Activated naive CD4-positive, alpha-beta T cell treated with anti-CD3 and anti-CD28 coated beads, Interleukin-2, amount 10 ng/mL, durations not matched to agents 7 days and 5 days (primary cell): Measurements from ENCODE around the gene TNIK.

Source experiments
- CTCF ChIA-PET: fragments of 350-600 bp; sonication (Branson Sonifier 250); formaldehyde crosslinking; loops from one replicate; lab custom pipeline; 2021; ENCODE audit warnings: antibody characterized with exemption; lab: Charles Lee
- DNase-seq: peaks from one replicate; pipeline ENCODE4 v3.0.0-alpha.2; 2020
- H3K27ac Mint-ChIP-seq: one replicate; pipeline ENCODE4 v1.8.0; 2021; ENCODE audit warnings: mild to moderate bottlenecking, moderate library complexity, mixed read lengths
- H3K27me3 Mint-ChIP-seq: one replicate; pipeline ENCODE4 v1.8.0; 2021; ENCODE audit warnings: mild to moderate bottlenecking, mixed read lengths
- H3K36me3 Mint-ChIP-seq: one replicate; pipeline ENCODE4 v1.8.0; 2021; ENCODE audit warnings: mixed read lengths
- H3K4me1 Mint-ChIP-seq: one replicate; pipeline ENCODE4 v1.8.0; 2021; ENCODE audit warnings: mixed read lengths
- H3K4me3 Mint-ChIP-seq: one replicate; pipeline ENCODE4 v1.8.0; 2021; ENCODE audit warnings: mild to moderate bottlenecking, moderate library complexity, mixed read lengths
- H3K9me3 Mint-ChIP-seq: one replicate; pipeline ENCODE4 v1.8.0; 2021; ENCODE audit warnings: mixed read lengths

Gene TNIK

DNA sequence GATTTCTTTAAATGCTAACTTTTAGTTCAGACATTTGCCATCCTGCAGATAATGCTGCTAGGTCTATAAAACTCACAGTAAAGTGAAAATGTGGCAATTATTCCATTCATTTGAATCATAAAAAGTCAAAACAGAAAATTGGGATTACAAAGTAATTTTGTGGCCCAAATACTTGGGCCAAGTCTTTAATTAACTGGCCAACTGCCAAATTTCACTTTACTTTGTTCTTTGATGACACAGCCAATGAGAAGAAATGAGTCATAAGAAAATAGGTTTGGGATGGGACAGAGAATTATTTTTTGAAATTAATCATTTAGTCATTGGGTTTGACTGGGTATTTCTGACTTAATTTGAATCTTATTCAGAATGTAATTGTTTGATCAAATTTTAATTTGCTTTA lies 343.8 kb downstream of the TNIK start:
- no peaks in the 10 kb centered on the region for H3K4me1 Mint-ChIP-seq
- no peak overlapping the region for H3K4me3 Mint-ChIP-seq
- DNase-seq = no peak
- no peak overlapping the region for H3K27ac Mint-ChIP-seq
- peaks cover 58% of the 10 kb centered on the region for H3K36me3 Mint-ChIP-seq
- no peaks in the 10 kb centered on the region for H3K27me3 Mint-ChIP-seq
- H3K9me3 Mint-ChIP-seq = peaks cover 8% of the 10 kb centered on the region
- CTCF ChIA-PET = no interaction called here

DNA sequence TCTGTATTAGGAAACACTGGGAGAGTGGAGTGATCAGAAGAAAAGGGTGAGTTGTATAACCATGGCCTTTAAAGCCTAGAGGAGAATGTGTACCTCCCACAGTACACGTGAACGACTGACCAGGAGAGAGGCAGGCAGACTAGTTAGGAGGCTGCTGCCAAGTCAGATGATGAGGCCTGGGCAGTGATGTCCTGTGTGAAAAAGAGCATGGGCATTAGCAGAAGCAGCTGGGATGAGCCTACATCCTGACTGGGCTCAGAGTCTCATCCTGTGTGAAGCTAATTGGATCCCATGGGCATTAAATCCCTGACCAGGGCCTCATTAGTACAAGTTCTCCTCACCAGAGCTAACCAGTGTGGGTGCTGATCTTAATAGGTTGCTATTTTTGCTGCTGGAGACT lies 344.5 kb downstream of the TNIK start:
- no peak for DNase-seq
- no peak overlapping the region for H3K4me3 Mint-ChIP-seq
- H3K36me3 Mint-ChIP-seq = peaks cover 53% of the 10 kb centered on the region
- CTCF ChIA-PET = no interaction called here
- no peak overlapping the region for H3K27ac Mint-ChIP-seq
- peaks cover 6% of the 10 kb centered on the region for H3K9me3 Mint-ChIP-seq
- no peaks in the 10 kb centered on the region for H3K4me1 Mint-ChIP-seq
- no peaks in the 10 kb centered on the region for H3K27me3 Mint-ChIP-seq

DNA sequence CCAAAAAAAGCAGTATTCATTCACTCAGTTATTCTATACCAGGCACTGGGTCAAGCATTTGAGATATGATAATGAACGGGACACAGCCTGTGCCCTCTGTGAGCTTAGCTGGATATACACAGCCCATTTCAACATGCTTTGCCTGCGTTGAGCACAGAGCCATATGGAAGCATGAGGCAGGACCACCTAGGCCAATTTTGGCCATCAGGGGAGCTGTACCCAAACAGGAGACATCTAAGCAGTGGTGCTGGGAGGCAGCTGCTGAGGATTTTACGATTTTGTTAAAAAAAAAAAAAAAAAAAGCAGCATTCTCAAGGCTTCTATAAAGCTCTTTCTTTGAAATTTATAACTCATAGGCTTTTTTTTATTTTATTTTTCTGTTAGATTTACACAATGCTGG lies 346.5 kb downstream of the TNIK start:
- H3K36me3 Mint-ChIP-seq = peaks cover 48% of the 10 kb centered on the region
- H3K27ac Mint-ChIP-seq = no peak overlapping the region
- H3K27me3 Mint-ChIP-seq = no peaks in the 10 kb centered on the region
- CTCF ChIA-PET = no interaction called here
- no peak overlapping the region for H3K4me3 Mint-ChIP-seq
- H3K9me3 Mint-ChIP-seq = no peaks in the 10 kb centered on the region
- DNase-seq = no peak
- no peaks in the 10 kb centered on the region for H3K4me1 Mint-ChIP-seq

DNA sequence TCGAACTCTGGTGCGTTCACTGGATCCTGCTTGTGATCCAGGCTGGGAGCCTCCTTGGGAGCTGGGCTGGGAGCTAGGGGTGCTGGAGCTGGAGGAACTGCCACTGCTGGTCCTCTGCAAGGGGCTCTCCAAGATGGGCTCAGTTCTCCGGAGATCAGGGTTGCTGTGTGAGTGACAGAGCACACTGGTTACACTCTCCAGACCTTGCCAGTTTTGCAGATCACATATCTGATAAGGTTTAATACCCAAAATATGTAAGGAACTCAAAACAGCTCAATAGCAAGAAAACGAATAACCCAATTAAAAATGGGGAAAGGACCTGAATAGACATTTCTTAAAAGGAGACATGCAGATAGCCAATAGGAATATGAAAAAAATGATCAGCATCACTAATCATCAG lies 349.5 kb downstream of the TNIK start:
- Mint-ChIP-seq H3K4me3 (no peak overlapping the region), H3K9me3 (no peaks in the 10 kb centered on the region), H3K27ac (no peak overlapping the region), H3K4me1 (no peaks in the 10 kb centered on the region), H3K27me3 (no peaks in the 10 kb centered on the region), H3K36me3 (peaks cover 52% of the 10 kb centered on the region)
- CTCF ChIA-PET = interaction anchor here (0.6 kb wide), 1 partner anchor 9 kb away, joined by 5 read pairs; no protein-coding TSS in a partner anchor
- DNase-seq = no peak

DNA sequence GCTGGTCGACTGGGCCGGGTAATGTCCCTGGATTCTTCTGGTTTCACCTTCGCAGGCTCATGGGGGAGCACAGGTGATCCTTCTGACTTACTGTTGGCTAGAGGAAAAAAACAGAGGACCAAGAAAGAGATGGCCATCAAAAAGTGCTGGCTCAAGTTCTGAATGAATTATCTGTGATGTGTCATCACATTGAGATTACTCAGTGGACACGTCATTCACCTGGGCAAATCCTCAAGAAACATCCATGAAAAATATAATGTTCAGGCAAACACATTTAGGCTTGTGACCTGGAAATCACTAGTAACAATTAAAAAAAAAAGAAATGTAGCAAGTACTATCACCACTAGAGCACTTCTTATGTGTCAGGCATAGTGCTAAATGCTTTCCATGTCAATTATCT lies 352.1 kb downstream of the TNIK start:
- CTCF ChIA-PET = no interaction called here
- Mint-ChIP-seq H3K4me1 (no peaks in the 10 kb centered on the region), H3K9me3 (no peaks in the 10 kb centered on the region), H3K36me3 (peaks cover 49% of the 10 kb centered on the region), H3K27ac (peak overlapping the region; percentile 55), H3K27me3 (no peaks in the 10 kb centered on the region), H3K4me3 (no peak overlapping the region)
- no peak for DNase-seq

DNA sequence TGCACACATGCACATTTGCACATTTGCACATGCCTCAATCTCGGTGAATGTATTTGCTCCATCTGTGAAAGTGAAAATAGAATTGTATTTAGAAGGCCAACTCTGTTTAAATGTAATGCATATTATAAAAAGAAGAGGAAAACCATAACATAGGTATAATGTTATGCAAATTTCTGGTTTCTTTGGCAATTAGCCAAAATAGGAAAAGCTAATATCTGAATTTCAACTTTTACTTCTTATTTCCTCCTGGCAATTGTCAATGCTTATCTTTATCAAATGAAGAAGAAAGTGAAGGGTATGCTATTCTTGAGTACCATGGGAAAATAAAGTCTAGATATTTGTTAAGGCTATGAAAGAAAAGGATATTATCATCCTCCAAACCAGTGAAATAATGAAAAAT lies 357.0 kb downstream of the TNIK start:
- Mint-ChIP-seq H3K9me3 (no peaks in the 10 kb centered on the region), H3K36me3 (peaks cover 54% of the 10 kb centered on the region), H3K4me3 (no peak overlapping the region), H3K27ac (no peak overlapping the region), H3K27me3 (no peaks in the 10 kb centered on the region), H3K4me1 (peaks cover 2% of the 10 kb centered on the region)
- no peak for DNase-seq
- CTCF ChIA-PET = no interaction called here

DNA sequence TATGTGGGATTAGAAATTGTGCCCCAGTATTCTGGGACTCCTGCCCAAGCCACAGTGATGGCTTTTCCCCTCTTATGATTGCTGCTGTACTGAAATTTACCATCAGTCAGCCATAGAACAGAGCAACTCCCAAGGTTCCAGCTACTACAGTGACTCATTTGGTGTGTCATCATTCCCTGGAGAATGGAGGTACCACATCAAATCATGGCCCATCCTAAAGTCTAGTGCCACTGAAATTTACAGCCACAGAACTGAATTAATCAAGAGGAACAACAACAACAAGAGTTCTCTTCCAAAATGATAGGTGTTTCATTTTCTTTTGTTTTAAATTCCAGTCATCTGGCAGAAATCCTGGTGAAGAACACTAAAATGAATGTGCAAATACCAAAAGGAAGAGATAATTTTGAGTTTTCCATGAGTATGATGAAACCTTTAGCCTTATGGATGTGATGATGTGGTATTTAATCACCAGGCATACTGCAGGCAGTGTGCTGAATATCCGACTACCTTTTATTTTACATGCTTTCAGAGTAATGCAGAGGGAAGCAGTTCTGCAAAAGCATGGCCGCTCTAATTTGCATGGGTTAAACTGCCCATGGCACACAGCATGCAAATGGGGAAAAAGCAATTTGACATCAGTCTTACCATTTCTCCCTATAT lies 358.1 kb downstream of the TNIK start:
- CTCF ChIA-PET = interaction anchor here (0.6 kb wide), 1 partner anchor 9 kb away, joined by 5 read pairs; no protein-coding TSS in a partner anchor
- H3K4me3 Mint-ChIP-seq = no peak overlapping the region
- H3K27ac Mint-ChIP-seq = no peak overlapping the region
- peaks cover 50% of the 10 kb centered on the region for H3K36me3 Mint-ChIP-seq
- H3K9me3 Mint-ChIP-seq = no peaks in the 10 kb centered on the region
- peaks cover 2% of the 10 kb centered on the region for H3K4me1 Mint-ChIP-seq
- no peaks in the 10 kb centered on the region for H3K27me3 Mint-ChIP-seq
- DNase-seq = no peak

DNA sequence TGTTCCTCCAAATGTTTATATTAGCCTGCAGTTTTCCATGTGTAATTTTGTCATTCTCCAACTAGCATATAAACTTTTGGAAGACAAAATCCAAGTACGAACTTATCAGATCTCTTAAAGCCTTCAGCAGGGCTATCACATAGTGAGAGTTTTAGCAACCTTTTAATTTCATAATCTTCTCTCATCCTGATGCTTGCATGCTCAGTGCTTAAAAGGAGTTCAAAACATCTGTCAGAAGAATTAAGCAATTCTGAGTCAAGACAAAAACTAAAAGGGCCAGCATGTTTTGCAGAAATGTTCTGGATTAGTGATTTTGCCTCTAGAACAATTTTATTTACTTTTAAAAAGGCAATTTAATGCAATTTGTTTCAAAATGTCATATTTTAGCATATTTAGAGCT lies 360.3 kb downstream of the TNIK start:
- CTCF ChIA-PET = no interaction called here

DNA sequence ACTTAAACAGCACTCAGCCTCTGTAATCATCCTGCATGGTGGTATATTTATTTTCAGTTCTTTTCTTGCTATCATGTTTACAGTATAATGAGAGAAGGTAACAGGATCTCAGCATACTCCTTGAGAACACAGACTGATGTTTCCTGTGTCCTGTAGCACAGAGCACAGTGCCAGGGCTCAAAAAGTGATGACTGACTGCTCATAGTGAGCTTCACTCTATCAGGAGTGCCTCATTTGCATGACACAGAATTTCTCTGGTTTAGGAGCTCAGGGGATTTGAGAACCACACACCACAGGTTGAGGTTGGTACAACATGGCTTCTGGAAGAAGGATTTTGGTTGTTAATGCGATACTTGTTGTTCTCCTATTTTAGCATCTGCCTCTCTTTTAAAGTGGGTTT lies 365.1 kb downstream of the TNIK start:
- no peaks in the 10 kb centered on the region for H3K27me3 Mint-ChIP-seq
- DNase-seq = no peak
- CTCF ChIA-PET = no interaction called here
- H3K9me3 Mint-ChIP-seq = no peaks in the 10 kb centered on the region
- peaks cover 2% of the 10 kb centered on the region for H3K4me1 Mint-ChIP-seq
- H3K36me3 Mint-ChIP-seq = peaks cover 53% of the 10 kb centered on the region
- H3K27ac Mint-ChIP-seq = no peak overlapping the region
- H3K4me3 Mint-ChIP-seq = no peak overlapping the region

More for the DNA sequence above, 360.3 kb downstream of the TNIK start:
- Mint-ChIP-seq H3K36me3 (peaks cover 47% of the 10 kb centered on the region), H3K27me3 (no peaks in the 10 kb centered on the region), H3K9me3 (no peaks in the 10 kb centered on the region), H3K4me1 (peaks cover 2% of the 10 kb centered on the region), H3K4me3 (no peak overlapping the region), H3K27ac (no peak overlapping the region)
- no peak for DNase-seq

DNA sequence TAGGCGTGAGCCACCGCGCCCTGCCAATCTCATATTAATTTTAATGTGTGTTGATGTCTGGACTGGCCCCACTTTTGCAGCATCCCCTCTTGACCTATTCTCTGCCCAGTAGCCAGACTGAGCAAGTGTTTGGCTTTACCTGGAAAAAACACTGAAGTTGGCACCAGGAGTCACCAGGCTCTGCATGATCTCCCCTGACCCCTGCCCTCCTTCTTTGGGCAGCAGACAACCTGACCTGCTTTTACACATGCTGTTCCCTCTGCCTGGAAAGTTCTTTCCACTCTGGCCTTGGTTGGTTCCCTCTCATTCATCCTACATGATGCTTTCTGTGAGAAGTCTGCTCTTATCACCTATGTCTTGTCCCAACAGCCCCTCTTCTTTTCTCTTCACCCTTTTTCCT lies 365.8 kb downstream of the TNIK start:
- Mint-ChIP-seq H3K4me3 (no peak overlapping the region), H3K4me1 (peaks cover under 1% of the 10 kb centered on the region), H3K9me3 (no peaks in the 10 kb centered on the region), H3K27me3 (no peaks in the 10 kb centered on the region), H3K36me3 (peaks cover 51% of the 10 kb centered on the region), H3K27ac (no peak overlapping the region)
- DNase-seq = no peak
- CTCF ChIA-PET = no interaction called here

DNA sequence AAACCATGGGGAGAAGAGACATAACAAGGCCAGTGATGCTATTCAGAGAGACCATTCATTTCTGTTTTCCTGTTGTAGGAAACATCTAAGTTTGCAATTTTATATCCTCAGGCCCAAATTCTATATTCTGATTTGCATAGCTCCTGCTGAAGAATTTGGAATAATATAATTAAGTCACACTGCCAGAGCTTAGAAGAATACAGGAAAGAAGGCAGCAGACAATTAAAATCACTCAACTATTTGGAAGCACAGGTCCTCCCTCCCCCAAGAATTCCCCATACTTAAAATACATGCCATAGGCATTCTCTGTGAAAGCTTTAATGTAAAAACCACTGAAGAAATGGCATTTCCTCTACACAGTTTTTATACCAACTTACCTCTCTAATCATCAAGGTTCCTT lies 366.7 kb downstream of the TNIK start:
- Mint-ChIP-seq H3K27me3 (no peaks in the 10 kb centered on the region), H3K9me3 (no peaks in the 10 kb centered on the region), H3K4me3 (no peak overlapping the region), H3K4me1 (no peaks in the 10 kb centered on the region), H3K36me3 (peaks cover 53% of the 10 kb centered on the region), H3K27ac (no peak overlapping the region)
- DNase-seq = no peak
- CTCF ChIA-PET = interaction anchor here (0.6 kb wide), 1 partner anchor 243 kb away, joined by 3 read pairs; no protein-coding TSS in a partner anchor

DNA sequence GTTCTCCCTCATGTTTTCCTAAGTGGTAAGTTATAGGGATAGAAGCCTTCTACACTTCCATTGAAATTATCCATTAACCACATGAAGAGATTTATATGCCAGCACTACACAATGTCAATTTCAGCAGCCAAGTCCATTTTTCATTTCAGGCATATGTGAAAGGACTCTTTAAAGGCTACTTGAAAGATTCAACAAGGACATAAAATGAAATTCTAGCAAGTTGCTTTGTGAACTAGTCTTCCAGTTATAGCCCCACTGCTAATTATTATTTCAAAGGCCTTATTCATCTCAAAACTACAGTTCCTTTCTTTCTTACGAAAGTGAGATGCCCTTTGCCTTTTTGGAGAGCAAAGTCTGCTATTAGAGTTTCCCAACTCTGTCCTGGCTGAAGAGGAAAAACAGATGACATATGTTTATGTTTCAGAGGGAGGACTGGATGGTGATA lies 367.7 kb downstream of the TNIK start:
- Mint-ChIP-seq H3K27ac (no peak overlapping the region), H3K9me3 (no peaks in the 10 kb centered on the region), H3K4me3 (no peak overlapping the region), H3K27me3 (no peaks in the 10 kb centered on the region), H3K36me3 (peaks cover 54% of the 10 kb centered on the region), H3K4me1 (no peaks in the 10 kb centered on the region)
- CTCF ChIA-PET = no interaction called here
- DNase-seq = no peak

DNA sequence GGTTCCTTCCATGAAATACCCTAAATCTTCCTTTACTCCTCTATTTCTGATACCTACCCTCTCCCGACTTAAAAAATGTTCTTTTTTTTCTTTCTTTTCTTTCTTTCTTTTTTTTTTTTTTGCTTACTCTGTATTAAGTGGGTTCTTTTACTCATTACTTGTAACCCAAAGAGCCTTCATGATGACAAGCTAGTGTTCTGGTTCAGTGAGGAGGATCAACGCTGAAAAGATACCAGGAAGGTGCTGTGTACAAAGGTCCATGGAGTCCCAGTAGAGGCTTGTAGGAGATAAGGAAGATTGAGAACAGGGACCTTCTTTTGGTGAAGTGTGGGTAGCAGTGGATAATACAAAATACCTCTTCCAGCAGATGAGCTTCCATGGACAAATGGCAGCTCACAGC lies 369.9 kb downstream of the TNIK start:
- no peak overlapping the region for H3K27ac Mint-ChIP-seq
- H3K4me3 Mint-ChIP-seq = no peak overlapping the region
- no peaks in the 10 kb centered on the region for H3K27me3 Mint-ChIP-seq
- CTCF ChIA-PET = interaction anchor here (0.9 to 1.0 kb wide), 2 partner anchors 36 to 40 kb away, joined by 3 read pairs; no protein-coding TSS in a partner anchor
- no peak for DNase-seq
- no peaks in the 10 kb centered on the region for H3K9me3 Mint-ChIP-seq
- H3K4me1 Mint-ChIP-seq = no peaks in the 10 kb centered on the region
- H3K36me3 Mint-ChIP-seq = peaks cover 49% of the 10 kb centered on the region

DNA sequence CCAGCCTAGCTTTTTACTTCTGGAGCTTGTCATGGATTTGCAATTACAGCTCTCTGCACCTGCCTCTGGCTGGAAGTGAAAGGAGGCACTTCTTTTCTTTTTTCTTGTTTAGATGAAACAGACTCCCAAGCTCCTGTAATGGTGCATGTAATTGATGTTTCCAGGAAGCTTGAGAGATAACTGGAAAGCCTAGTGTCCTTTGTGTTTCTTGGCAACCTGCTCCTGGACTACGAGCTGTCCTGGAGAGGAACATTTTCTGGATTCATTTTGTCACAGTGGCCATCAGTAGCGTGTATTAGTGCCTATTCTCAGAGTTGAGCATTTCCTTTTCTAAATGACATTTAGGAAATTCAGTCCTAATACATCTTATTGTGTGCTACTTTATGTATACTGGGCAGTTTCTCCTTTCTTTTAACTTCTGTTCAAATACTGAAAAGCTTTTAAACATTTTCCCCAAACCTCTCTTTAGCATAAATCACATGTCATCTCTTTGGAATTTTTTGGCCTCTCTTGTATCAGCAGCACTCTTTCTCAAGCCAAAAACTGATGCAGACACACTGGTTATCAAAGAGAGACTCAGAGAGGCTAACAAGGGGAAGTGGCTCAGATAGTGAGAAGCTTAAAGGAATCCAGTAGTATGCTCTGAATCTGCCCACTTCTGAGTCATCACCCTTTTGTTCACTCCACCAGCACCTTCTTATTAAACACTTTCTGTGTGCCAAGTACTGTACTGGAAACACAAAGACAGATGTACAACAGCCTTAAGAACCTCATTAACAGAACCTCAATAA lies 371.0 kb downstream of the TNIK start:
- no peaks in the 10 kb centered on the region for H3K9me3 Mint-ChIP-seq
- no peak for DNase-seq
- no peaks in the 10 kb centered on the region for H3K4me1 Mint-ChIP-seq
- no peaks in the 10 kb centered on the region for H3K27me3 Mint-ChIP-seq
- H3K27ac Mint-ChIP-seq = no peak overlapping the region
- CTCF ChIA-PET = no interaction called here
- H3K36me3 Mint-ChIP-seq = peaks cover 53% of the 10 kb centered on the region
- no peak overlapping the region for H3K4me3 Mint-ChIP-seq

DNA sequence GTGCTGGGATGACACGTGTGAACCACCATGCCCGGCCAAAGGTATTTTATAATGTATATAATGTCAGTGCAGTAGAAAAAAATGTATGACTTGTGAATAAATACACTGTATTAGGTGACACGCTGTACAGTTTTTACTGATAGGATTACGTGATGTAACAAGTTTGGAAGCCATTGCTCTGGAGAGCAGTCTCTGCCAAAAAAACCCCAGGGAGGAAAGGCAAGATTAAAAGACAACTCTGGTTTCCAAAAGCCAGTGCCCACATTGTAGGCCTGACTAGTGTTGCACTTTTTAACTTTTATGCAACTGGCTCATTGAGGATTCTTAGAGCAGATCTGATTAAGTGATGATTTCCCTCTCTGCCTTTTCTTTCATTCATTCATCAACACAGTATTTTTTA lies 371.7 kb downstream of the TNIK start:
- DNase-seq = no peak
- no peaks in the 10 kb centered on the region for H3K27me3 Mint-ChIP-seq
- H3K27ac Mint-ChIP-seq = no peak overlapping the region
- CTCF ChIA-PET = no interaction called here
- H3K4me3 Mint-ChIP-seq = no peak overlapping the region
- H3K9me3 Mint-ChIP-seq = no peaks in the 10 kb centered on the region
- no peaks in the 10 kb centered on the region for H3K4me1 Mint-ChIP-seq
- H3K36me3 Mint-ChIP-seq = peaks cover 54% of the 10 kb centered on the region
